ENCODE measurements around the gene TGFBR3.
"Not testable (repeated sequence)": the region's sequence is repeated elsewhere in the genome, so short reads cannot be mapped to it uniquely, and the experiment has no call there.

The TGFBR3 gene

DNA sequence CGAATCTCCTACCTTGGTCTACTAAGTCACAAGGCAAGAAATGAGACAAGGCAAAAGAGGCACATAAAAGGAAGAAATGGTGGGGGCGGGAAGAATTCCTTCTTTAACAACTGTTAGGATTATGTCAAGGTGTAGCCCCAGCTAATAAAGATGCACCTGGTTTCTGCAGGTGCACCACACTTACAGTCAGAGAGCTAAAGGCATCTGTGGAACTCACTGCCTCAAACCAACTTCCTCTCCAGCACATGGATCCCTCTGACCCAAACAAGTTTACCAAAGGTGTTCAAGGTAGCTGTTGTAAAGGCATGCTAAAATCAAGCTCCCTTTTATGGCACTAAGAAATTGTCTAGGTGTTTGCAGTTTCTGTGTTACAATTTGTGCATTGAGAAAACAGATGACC lies 38.1 kb downstream of the TGFBR3 start:
- DNase-seq: no peak

DNA sequence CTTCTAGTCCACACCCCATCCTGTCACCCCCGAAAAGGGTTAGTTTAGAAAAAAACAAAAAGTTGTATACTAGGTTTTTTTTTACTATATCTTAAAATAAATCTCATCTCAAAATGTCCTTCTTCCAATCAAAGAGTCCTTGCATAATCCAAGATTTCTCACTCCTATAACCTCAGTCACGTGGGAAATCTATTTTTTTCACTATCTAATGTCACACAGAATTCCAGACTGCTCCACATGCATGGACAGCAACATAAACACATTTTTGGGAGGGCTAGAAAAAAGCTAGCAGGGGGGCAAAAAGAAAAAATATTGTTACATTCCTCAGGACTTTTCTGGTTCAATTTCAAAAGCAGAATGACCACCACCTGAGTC lies 39.3 kb downstream of the TGFBR3 start:
- no peak for DNase-seq

DNA sequence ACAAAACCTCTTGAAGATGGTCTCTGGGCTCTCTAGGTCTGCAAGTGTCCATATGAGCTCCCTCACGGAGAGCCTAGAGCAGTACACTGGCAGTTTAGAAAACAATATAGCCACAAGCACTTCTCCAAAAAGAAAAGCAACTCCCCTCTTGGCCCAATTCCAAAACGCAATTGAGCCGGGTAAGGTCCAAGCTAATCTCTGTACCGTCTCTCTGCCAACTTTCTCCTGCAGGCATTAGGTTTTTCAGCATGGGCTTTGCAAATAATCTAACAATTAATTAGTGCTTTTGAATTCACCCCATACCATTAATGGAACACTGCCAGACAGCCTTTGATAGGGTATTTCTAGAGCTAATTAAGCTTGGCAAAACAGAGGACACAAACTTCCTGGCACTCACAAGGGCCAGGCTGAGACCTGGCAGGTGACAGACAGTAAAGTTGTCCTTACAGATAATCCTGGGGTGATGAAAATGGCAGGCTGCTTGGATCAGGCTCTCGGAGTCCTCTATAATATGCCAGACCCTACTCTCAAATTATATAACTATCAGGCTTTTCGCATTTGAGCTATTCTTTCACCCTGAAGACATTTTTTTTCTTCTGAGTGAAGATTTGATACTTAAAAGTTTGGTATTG lies 39.8 kb downstream of the TGFBR3 start:
- no peak for DNase-seq

DNA sequence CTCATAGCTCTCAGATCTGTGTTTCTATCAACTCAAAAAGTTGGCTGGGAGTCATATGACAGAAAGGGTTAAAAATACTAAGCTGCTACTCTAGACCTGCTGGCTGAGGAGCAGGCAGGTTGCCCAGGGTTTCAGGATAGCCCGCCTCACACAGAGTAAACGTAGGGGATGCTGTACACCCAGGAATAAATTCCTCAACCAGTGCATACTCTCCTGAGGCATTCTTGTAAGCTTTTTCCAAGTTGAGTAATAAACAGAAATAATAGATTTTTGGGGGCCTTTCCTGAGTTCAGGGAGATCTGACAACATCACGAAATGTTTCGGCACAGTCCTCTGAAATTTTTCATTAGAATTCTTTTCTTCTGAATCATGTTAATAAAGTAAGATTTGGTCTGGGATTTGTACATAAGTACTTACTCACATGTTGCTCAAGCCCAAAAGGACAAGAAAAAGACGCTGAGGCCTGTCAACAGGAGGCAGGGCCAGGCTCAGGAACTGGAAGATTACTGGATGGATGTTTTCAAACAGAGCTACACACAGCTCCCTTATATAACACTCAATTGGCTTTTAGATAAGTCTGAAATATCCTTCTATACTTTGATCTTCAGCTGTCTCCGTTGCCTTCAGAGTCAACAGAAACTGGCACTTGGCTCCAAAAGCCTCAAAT lies 41.0 kb downstream of the TGFBR3 start:
- DNase-seq: no peak

DNA sequence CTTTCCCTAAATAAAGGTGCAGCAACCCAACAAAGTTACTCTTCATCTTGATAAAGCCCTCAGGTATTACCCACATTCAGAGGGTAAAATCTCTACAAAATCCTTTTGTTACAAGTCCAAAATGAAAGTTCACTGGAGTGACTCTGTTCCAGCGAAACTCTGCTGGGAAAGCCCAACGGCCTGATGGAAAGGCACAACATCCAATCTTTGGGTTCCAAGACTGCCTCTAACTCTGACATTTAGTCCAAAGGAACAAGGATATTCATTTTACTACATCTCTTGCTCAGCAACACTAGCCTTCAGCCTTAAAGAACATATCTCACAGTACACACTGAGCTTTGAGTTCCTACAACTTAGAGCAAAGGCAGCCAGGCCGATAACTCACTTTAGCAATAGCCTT lies 42.1 kb downstream of the TGFBR3 start:
- no peak for DNase-seq

DNA sequence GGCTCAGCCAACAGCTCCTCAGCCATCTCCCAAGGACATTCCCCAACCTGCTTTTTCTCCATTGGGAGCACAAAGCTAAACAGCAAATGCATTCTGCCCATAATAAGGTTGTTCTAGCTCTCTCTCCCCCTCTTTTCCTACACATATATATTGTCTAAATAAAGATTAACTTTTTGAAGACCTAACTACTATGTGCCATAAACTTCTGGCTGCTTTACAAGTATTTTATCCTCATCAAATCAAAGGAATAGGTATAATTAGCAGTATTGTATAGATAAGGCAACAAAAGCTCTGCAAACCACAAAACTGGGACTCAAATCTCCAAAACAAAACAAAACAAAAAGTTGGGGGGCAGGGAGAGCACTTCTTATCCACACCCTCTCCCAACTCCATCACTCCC lies 43.4 kb downstream of the TGFBR3 start:
- DNase-seq: no peak

DNA sequence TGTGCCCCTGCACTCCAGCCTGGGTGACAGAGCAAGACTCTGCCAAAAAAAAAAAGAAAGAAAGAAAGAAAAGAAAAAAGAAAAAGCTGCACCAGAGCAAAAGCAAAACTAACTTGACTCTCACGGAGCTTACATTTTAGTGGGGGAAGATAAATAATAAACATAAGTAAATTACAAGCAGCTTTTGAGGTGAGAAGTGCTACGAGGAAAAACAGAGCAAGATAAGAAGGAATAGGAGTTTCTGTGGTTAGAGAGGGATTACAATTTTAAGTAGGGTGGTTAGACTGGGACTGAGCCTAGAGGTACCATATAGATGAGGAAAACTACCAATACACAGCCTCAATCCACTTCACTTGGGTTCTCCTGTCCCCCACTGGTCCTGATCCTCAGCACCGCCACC lies 43.9 kb downstream of the TGFBR3 start:
- DNase-seq: no peak

DNA sequence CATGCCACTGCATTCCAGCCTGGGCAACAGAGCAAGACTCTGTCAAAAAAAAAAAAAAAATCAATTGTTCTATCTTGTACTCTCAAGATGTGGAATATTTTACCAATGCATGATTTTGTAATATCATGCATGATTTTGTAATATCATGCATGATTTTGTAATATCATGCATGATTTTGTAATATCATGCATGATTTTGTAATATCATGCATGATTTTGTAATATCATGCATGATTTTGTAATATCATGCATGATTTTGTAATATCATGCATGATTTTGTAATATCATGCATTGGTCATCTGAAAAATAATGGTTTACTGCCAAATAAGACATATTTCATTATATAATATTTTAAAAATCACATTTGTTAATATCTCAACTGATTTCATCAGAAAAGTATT lies 45.7 kb downstream of the TGFBR3 start:
- not testable (repeated sequence) for DNase-seq

DNA sequence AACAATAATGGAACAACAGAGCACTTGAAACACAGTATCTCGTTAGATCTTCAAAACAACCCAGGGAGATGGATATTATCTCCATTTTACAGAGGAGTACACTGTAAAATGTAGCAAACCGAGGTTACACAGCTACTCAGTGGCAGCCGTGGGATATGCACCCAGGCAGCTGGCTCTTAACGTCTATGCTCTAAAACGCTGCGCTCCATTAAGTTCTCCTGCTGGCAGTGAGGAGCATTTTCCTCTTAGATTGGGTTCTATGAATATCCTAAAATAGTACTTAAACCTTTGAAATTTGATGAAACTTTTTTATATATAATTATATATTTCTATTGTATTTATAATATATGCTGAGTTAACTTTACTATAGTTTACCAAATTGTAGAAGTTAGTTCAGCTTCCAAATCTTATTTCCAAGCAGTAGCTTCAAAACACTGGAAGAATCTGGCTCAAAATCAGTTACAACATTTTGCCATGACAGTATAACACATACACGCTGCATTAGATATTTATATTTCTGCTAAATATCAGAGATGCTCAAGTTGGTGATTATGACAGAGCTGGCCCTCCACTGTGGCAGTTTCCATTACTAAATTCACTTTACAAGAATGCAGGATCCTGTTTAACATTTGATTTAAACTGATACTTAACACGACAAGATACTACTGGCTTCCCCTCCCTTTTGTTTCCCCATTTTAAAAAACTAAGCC lies 49.5 kb downstream of the TGFBR3 start:
- DNase-seq: no peak

DNA sequence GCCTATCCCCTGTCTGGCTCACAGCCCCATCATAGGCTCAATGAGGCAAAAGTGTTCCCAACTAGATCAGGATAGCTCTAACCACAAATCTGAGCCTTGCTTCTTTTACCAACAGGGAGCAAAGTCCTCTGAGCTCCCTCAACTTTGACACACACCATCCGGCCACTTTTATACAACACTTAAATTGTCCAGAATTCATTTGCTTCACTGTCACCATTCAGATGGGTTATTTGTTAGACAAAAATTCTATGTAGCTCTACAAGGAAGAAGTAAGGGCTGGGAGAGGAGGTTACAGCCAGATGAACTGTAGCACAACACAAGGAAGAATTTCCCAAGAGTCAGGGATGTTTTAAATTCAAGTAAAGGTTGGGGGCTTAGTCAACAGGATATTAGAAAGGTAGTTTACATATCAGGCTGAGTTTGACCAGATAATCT lies 50.8 kb downstream of the TGFBR3 start:
- no peak for DNase-seq

DNA sequence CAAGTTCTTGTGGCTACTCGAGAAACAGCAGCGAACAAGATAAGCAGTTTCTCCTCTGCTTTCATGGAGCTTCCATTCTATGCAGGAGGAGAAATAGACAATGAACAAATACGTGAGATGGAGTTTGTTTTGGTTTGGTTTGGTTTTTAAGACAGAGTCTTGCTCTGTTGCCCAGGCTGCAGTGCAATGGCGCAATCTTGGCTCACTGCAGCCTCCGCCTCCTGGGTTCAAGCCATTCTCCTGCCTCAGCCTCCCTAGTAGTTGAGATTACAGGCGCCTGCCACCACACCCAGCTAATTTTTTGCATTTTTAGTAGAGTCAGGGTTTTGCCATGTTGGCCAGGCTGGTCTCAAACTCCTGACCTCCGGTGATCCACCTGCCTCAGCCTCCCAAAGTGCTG lies 51.4 kb downstream of the TGFBR3 start:
- not testable (repeated sequence) for DNase-seq

DNA sequence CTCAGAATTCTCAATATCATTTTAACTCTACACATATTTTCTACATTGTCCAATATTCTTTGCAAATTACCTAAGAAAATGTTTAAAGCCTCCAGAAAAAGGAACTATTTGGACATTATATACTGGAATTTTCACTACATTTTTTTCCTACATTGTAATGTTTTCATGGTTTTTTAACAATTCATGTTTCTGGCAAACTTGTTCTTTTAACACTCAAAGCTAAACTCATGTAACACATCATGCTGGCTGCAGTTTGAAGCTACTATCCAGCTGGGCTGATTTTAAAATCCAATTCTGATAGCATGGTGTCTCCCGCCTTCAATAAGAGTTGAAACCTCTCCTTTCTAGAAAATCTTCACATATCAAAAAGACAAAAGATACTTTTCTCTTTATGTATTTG lies 52.0 kb downstream of the TGFBR3 start:
- no peak for DNase-seq

DNA sequence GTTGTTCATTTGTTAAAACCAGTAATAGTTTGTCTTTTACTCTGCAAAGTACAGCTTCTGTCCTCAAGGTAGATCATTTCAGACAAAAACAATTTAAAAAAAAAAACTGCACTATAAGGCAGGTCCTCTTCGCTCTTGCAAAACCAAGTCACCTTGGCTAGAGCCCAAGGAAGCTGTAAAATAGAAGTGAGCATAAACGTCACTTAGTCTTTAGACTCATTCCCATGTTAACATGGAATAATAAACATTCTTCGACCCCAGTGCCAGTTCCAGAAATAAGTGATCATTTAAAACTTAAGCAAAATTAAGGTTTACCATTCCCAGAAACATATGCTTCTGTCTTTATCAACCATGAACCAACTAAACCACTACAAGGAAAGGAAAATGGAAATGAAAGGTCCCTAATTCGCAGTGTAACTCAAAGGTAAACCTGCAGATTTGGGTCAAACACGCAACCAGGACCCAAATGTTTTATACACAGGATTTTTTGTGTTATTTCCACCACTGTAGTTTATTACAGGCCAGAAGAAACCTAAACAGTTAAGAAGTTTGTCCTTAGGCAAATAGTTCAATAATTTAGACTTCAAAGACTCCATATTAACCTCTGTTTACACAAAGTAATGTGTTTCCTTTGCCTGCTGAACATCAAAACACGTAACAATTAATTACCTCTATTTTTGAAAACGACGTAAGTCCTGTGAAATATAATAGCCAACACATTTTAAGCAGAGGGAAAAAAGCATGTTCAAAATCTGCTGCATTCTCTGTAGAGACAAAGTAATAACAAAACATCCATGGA lies 54.6 kb downstream of the TGFBR3 start:
- no peak for DNase-seq

DNA sequence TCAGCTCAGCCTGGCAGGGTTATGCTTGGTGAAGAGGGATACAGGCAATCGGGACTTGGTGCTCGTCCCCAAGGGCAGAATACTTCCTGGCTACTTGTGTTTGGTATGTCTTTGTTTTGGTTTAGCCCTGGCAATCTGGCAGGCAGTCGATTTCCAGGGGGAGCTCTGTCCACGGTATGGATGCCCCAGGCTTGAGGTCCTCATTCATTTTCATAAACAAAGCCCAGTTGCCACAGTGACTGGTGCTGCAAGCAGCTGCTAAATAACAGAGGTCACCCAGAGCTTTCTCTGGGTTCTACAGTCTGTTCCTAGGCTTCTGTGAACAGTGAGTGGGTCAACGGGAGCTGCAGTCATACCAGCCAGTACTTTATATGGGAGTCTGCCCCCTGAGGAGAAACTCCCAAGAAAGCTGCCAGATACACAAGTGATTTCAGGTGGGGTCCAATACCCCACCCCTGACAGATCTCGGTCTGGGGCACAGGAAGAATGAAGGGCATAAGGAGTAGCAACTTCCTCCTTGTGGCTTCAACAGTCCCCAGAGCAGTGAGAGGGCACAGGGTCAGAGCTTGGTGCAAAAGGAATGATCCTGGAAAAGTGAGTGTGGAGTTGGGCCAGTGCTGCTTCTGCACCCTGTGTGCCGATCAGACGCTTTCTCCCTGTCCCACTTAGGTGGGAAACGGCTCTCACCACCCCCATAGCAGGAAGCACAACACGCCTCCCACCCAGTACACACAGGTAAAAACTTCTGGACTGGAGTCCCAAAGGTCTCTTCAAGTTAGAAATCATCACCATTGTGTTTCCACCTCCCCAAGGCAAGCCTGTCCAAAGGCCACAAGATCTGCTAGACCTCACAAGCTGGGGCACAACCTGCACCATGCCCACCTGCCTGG lies 55.5 kb downstream of the TGFBR3 start:
- DNase-seq: no peak

DNA sequence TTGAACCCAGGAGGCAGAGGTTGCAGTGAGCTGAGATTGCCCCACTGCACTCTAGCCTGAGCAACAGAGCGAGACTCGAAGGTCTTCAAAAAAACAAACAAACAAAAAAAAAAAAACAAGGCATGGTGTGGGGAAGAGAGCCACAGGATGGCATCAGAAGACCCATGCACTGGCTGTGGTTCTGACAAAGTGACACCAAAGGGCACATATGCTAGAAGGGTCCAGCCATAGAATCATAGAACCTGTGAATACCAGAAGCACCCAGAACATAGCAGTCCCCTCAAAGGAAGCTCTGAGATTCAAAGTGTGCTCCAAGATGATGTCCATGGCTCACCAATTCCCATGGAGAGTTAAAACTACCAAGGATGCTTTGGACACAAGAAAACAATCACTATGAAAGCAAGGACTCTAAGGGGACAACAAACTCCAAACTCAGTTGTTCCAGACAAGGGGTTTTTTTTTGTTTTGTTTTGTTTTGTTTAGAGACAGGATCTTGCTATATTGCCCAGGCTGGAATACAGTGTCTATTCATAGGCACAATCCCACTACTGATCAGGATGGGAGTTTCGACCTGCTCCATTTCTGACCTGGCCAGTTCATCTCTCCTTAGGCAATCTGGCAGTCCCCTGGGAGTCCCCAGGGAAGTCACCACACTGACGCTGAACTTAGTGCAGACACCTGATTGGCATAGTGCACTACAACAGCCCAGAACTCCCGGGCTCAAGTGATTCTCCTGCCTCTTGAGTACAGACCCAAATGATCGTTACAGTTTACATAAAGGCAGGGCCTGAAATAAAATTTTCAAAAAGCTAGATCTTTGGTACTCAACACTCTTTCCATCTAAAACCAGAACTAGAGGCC lies 56.4 kb downstream of the TGFBR3 start:
- no peak for DNase-seq

DNA sequence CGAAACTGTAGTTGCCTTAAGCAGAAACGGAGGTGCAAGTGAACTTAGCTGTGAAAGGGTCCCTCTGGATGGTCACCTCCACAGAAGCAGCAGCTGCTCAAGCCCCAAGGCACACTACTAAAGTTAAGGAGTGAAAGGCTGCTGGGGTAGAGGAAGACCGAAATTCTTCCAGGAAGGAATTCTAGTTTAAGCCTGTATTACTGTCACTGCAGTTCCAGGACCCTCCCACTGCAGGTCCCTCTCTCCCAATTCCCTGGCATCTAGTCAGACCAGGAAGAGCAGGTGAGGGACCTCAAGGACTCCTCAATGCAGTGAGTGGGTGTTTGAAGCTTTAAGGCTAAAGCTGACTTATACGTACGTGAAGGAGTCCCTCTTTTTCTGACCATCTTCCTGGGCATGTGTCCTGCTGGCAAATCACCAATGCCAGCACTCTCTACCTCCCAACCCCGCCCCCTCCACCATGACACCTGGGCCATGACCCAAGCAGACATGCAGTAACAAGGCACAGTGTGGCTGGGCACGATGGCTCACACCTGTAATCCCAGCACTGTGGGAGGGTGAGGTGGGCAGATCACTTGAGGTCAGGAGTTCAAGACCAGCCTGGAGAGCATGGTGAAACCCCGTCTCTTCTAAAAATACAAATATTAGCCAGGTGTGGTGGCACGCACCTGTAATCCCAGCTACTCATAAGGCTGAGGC lies 57.2 kb downstream of the TGFBR3 start:
- no peak for DNase-seq

DNA sequence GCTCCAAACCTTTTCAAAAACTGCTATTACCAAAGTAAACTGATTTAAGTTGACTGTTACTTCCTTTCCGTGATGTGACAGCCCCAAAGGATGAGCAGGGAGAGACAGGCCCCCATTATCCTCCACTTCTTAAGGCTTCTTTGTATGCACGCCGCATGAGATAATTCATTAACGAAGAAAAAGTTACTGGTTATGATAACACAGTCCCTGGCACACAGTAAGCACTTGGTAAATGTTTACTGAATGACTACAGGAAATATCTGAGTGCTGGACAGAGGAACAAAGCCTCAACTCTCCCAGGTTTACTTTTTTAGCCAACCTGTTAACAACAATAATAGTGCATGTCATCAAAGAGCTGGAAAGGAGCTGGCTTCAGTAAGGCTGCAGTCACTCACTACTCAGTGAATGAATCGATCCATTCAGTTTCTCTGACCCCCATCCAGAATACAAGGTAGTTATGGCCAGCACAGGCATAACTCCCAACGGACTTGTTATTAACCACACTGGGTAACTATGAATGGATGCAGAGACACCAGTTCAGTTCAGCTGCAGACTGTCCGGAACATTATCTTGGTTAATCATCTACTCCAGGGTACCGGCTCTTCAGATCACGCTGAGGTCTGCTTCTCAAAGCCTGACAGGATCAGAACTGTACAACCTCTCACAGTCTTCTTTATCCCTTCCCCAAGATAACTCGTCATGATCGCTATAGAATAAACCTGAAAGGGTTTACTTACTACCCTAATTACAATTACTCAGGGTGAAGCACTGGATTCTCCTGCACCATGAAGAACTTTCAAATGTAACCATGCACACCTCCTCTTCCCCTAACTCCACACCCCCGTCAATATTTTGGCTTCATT lies 58.3 kb downstream of the TGFBR3 start:
- no peak for DNase-seq

DNA sequence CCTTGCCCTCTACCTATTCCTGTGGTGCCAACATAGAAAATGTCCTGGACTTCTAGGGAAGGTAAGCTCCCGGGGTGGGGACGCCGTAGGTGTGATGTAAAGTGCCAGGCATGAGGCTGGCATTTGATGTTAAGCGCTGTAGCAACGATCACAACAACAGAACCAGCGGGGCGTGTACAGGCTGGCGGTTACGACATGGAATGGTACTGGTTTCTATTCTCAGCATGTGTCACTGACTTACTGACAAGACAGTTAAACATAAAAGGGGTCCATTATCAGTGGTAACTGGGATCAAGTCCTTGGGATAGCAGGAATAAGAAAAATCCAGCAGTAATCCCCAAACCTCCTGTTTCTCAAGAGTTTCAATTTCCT lies 58.9 kb downstream of the TGFBR3 start:
- no peak for DNase-seq

DNA sequence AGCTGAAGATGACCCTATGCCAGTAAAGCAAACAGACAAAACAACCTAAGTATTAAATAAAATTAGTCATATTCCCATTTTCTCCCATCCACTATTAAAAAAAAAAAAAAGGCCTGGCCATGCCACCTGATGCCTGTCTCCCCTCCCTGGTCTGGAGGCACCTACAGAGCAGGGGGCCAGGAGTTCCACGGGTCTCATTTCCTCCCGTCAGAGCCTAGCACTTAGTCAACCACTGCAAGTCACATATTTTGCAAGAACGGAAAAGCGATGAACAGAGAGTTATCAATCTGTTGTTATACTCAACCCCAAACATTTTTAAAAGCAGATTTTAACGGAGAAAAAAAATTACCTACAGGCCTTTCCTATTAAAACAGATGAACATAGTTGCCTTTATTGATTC lies 59.3 kb downstream of the TGFBR3 start:
- no peak for DNase-seq

DNA sequence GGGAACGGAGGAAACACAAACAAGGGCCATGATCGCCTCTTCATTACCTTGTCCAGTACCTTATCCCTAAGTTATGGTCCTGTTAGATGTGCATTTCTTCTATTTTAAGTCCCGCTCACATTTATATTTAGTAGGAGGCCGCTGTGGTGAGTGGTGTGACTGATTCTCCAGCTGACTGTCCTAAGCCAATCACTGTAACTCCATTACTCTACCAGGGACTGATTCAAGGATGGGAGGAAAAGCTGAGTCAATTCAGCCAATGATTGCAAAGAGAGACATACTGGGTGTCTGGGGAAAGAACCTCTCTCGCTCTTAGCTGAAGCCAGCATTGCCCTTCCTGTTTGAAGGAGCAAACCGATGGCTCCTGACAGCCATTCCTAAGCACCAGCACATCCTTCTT lies 59.7 kb downstream of the TGFBR3 start:
- no peak for DNase-seq

All from stimulated activated CD4-positive, alpha-beta T cell treated with anti-CD3 and anti-CD28 coated beads, Interleukin-12 subunit alpha, Interleukin-12 subunit beta, amount 100 ng/mL, for 4 hours (primary cell).